NT2/D1 (cell line): Measurements from ENCODE around the gene GFRA1.

Experiments used
- DNase-seq: peaks from one replicate; pipeline ENCODE4 v3.0.0-alpha.2; 2011; ENCODE audit warnings: low read depth, low spot score
- H3K27me3 ChIP-seq: 2 replicates; pipeline ENCODE4 v1.6.0; 2011; ENCODE audit warnings: mild to moderate bottlenecking; ENCODE audit not compliant: insufficient read length, insufficient read depth
- H3K36me3 ChIP-seq: 2 replicates; pipeline ENCODE4 v1.6.1; 2011; ENCODE audit warnings: mild to moderate bottlenecking, low read length, mixed read lengths; ENCODE audit not compliant: insufficient read depth, insufficient read length
- H3K4me1 ChIP-seq: 2 replicates; pipeline ENCODE4 v1.5.1; 2011; ENCODE audit not compliant: insufficient read depth, insufficient read length
- H3K4me3 ChIP-seq: 2 replicates; pipeline ENCODE4 v1.5.1; 2011; ENCODE audit warnings: low read depth; ENCODE audit not compliant: insufficient read length
- H3K9ac ChIP-seq: 2 replicates; pipeline ENCODE4 v1.6.0; 2011; ENCODE audit warnings: low read depth; ENCODE audit not compliant: insufficient read length
- H3K9me3 ChIP-seq: 2 replicates; pipeline ENCODE4 v1.5.1; 2011; ENCODE audit warnings: mild to moderate bottlenecking, low read length; ENCODE audit not compliant: insufficient read depth
- SUZ12 ChIP-seq: IDR thresholded peaks from 2 replicates; pipeline ENCODE4 v1.6.1; 2011; ENCODE audit not compliant: insufficient read length, insufficient read depth; ENCODE audit errors: extremely low read depth
- YY1 ChIP-seq: IDR thresholded peaks from 2 replicates; pipeline ENCODE4 v1.6.1; 2011; ENCODE audit not compliant: insufficient read length, insufficient read depth
- ZNF274 ChIP-seq: IDR thresholded peaks from 2 replicates; pipeline ENCODE4 v1.6.1; 2011; ENCODE audit warnings: mild to moderate bottlenecking, low read depth, low read length

The GFRA1 gene

GRCh38 chr10:116269619-116270018 lies 3.4 kb downstream of the GFRA1 start:
- Histone ChIP-seq H3K4me1 (no peaks in the 10 kb centered on the region), H3K36me3 (no peaks in the 10 kb centered on the region), H3K27me3 (peaks cover 65% of the 10 kb centered on the region), H3K9me3 (no peaks in the 10 kb centered on the region), H3K9ac (no peak overlapping the region), H3K4me3 (no peak overlapping the region)
- DNase-seq: no peak
- no peak for TF ChIP-seq YY1
- no peak for TF ChIP-seq ZNF274
- no peak for TF ChIP-seq SUZ12

DNA sequence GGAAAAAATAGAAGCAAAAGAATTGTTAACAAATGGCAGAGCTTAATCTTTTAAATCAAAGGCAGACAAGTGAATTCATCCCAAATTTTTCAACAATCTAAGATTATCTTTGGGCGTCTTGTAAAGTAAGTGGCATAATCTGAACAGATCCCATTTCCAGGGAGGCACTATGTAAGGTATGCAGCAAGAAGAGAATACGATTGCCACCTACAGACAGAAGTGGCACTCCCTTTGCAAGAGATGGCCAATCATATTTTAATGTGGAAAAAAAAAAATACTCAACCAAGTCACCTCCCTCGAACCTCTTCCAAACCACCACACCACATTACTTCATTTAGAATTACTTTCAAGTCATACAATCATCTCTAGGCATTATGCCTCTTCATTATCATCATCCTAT lies 4.0 kb downstream of the GFRA1 start:
- TF ChIP-seq SUZ12: no peak
- no peak for TF ChIP-seq ZNF274
- no peak for TF ChIP-seq YY1
- peaks cover 59% of the 10 kb centered on the region for H3K27me3 ChIP-seq
- no peak overlapping the region for H3K9ac ChIP-seq
- no peaks in the 10 kb centered on the region for H3K9me3 ChIP-seq
- no peak overlapping the region for H3K4me3 ChIP-seq
- no peak for DNase-seq
- no peaks in the 10 kb centered on the region for H3K36me3 ChIP-seq
- no peaks in the 10 kb centered on the region for H3K4me1 ChIP-seq

GRCh38 chr10:116265686-116266085 lies 7.3 kb downstream of the GFRA1 start:
- DNase-seq: no peak
- no peak overlapping the region for H3K4me3 ChIP-seq
- peaks cover 26% of the 10 kb centered on the region for H3K27me3 ChIP-seq
- H3K4me1 ChIP-seq: no peaks in the 10 kb centered on the region
- TF ChIP-seq YY1 (no peak), SUZ12 (no peak), ZNF274 (no peak)
- H3K9me3 ChIP-seq: no peaks in the 10 kb centered on the region
- no peaks in the 10 kb centered on the region for H3K36me3 ChIP-seq
- no peak overlapping the region for H3K9ac ChIP-seq

GRCh38 chr10:116263870-116264655 lies 8.9 kb downstream of the GFRA1 start:
- Histone ChIP-seq H3K36me3 (no peaks in the 10 kb centered on the region), H3K4me3 (no peak overlapping the region), H3K27me3 (peaks cover 10% of the 10 kb centered on the region), H3K9ac (no peak overlapping the region), H3K9me3 (no peaks in the 10 kb centered on the region), H3K4me1 (no peaks in the 10 kb centered on the region)
- no peak for DNase-seq
- TF ChIP-seq YY1 (no peak), ZNF274 (no peak), SUZ12 (no peak)

GRCh38 chr10:116262678-116263077 lies 10.3 kb downstream of the GFRA1 start:
- Histone ChIP-seq H3K9me3 (no peaks in the 10 kb centered on the region), H3K4me3 (no peak overlapping the region), H3K9ac (no peak overlapping the region), H3K36me3 (no peaks in the 10 kb centered on the region), H3K27me3 (no peaks in the 10 kb centered on the region), H3K4me1 (no peaks in the 10 kb centered on the region)
- no peak for DNase-seq
- TF ChIP-seq YY1 (no peak), ZNF274 (no peak), SUZ12 (no peak)

GRCh38 chr10:116260599-116260998 lies 12.4 kb downstream of the GFRA1 start:
- no peaks in the 10 kb centered on the region for H3K27me3 ChIP-seq
- H3K9ac ChIP-seq: no peak overlapping the region
- no peaks in the 10 kb centered on the region for H3K9me3 ChIP-seq
- no peak for DNase-seq
- H3K36me3 ChIP-seq: no peaks in the 10 kb centered on the region
- no peak for TF ChIP-seq SUZ12
- TF ChIP-seq YY1: no peak
- TF ChIP-seq ZNF274: no peak
- H3K4me3 ChIP-seq: no peak overlapping the region
- H3K4me1 ChIP-seq: no peaks in the 10 kb centered on the region

- H3K4me1 ChIP-seq: no peaks in the 10 kb centered on the region
- no peak overlapping the region for H3K4me3 ChIP-seq
- H3K36me3 ChIP-seq: no peaks in the 10 kb centered on the region
- H3K9me3 ChIP-seq: no peaks in the 10 kb centered on the region
- no peak for DNase-seq
- TF ChIP-seq YY1: no peak
- H3K9ac ChIP-seq: no peak overlapping the region
- no peaks in the 10 kb centered on the region for H3K27me3 ChIP-seq
Observed at GRCh38 chr10:116259638-116260037, 13.4 kb downstream of the GFRA1 start.

GRCh38 chr10:116257785-116258184 lies 15.2 kb downstream of the GFRA1 start:
- Histone ChIP-seq H3K9me3 (no peaks in the 10 kb centered on the region), H3K4me1 (no peaks in the 10 kb centered on the region), H3K9ac (no peak overlapping the region), H3K27me3 (no peaks in the 10 kb centered on the region), H3K36me3 (no peaks in the 10 kb centered on the region), H3K4me3 (no peak overlapping the region)
- TF ChIP-seq YY1: no peak
- no peak for TF ChIP-seq SUZ12
- no peak for TF ChIP-seq ZNF274
- no peak for DNase-seq
